HCT116 (cell line): ENCODE data around the gene NCAPD2. TPM values are rescaled to one million over a fixed set of nuclear protein-coding genes. Genes with fewer than 3 reads are reported as not detected.
A peak's percentile ranks its signal among the peaks of the same experiment; 100 is the strongest.

Experiments
- ATAC-seq: fragments of 200-7000 bp; cut with Tn5 transposase; 2 replicates; pipeline ENCODE4 v1.9.1; 2020; ENCODE audit warnings: mild to moderate bottlenecking, moderate library complexity
- BruUV-seq: library from RNA; stranded (reverse); fragments of 400-500 nt; replicated peaks from 2 replicates; lab custom pipeline; 2021; lab: Mats Ljungman, UMichigan
- CTCF ChIA-PET: fragments of 300-600 bp; sonication (Branson Sonifier 250); formaldehyde crosslinking; loops from one replicate; lab custom pipeline; 2021; ENCODE audit warnings: antibody characterized with exemption; lab: Charles Lee
- POLR2A ChIA-PET: fragments of 300-600, 350-600 bp; sonication (Branson Sonifier 250); formaldehyde crosslinking; loops from one replicate; lab custom pipeline; 2021; ENCODE audit warnings: antibody characterized with exemption; lab: Charles Lee
- RAD21 ChIA-PET, 2 experiments: fragments of 300-600 bp; sonication (Branson Sonifier 250); formaldehyde crosslinking; loops; one replicate each; lab custom pipeline; 2023; ENCODE audit warnings: low total read pairs in 2 of 2; ENCODE audit not compliant: uncharacterized antibody in 2 of 2, unreplicated experiment in 2 of 2, low non-redundant PET in 1 of 2; lab: Charles Lee
- DNase-seq: peaks from one replicate; pipeline ENCODE4 v3.0.0-alpha.2; 2010; ENCODE audit warnings: low read depth, low spot score
- H2AFZ ChIP-seq: fragments of 200-600 bp; shearing (Covaris generic), sonication (generic); 2 replicates; pipeline ENCODE4 v1.6.1; 2017; ENCODE audit warnings: low read depth, mixed run types, mixed read lengths, antibody characterized with exemption, low read length; ENCODE audit not compliant: poor library complexity, severe bottlenecking
- H3K27ac ChIP-seq: 2 replicates; pipeline ENCODE4 v1.5.1; 2012; ENCODE audit warnings: low read depth, low read length
- H3K27me3 ChIP-seq: fragments of 200-600 bp; sonication (generic); 2 replicates; pipeline ENCODE4 v1.6.1; 2016; ENCODE audit warnings: mixed run types, low read length, mixed read lengths; ENCODE audit not compliant: insufficient read depth
- H3K36me3 ChIP-seq, 2 experiments: fragments of 200-500 bp in 1 of 2; fragments of 200-600 bp in 1 of 2; sonication (Bioruptor generic) in 1 of 2; sonication (generic) in 1 of 2; 2 replicates each; pipeline versions ENCODE4 v1.5.1 to v1.6.1; 2014 to 2016; ENCODE audit warnings: low read length in 2 of 2, inconsistent platforms in 1 of 2, mixed read lengths in 1 of 2, mixed run types in 1 of 2; ENCODE audit not compliant: insufficient read depth in 2 of 2, control insufficient read depth in 1 of 2
- H3K4me1 ChIP-seq, 2 experiments: fragments of 200-600 bp in 1 of 2; sonication (generic) in 1 of 2; 2 replicates each; pipeline versions ENCODE4 v1.5.1 to v1.6.1; 2012 to 2017; ENCODE audit warnings: low read length in 2 of 2, inconsistent platforms in 1 of 2, mild to moderate bottlenecking in 1 of 2, mixed read lengths in 1 of 2, mixed run types in 1 of 2, moderate library complexity in 1 of 2; ENCODE audit not compliant: insufficient read depth in 2 of 2, control insufficient read depth in 1 of 2
- H3K4me2 ChIP-seq: fragments of 200-600 bp; sonication (generic); 2 replicates; pipeline ENCODE4 v1.6.1; 2017; ENCODE audit warnings: mixed run types, low read length, mixed read lengths
- H3K4me3 ChIP-seq, 2 experiments: fragments of 200-600 bp in 1 of 2; sonication (generic) in 1 of 2; replicated peaks in 1 of 2; 2 replicates each; pipeline ENCODE4 v1.5.1; 2011 to 2016; ENCODE audit warnings: low read length in 2 of 2, control low read depth in 1 of 2, low read depth in 1 of 2, mild to moderate bottlenecking in 1 of 2, mixed read lengths in 1 of 2, mixed run types in 1 of 2
- H3K79me2 ChIP-seq: fragments of 200-600 bp; sonication (generic); 2 replicates; pipeline ENCODE4 v1.6.1; 2017; ENCODE audit warnings: mild to moderate bottlenecking, mixed run types, low read length, moderate library complexity, mixed read lengths; ENCODE audit not compliant: insufficient read depth
- H3K9ac ChIP-seq: fragments of 200-600 bp; sonication (generic); 2 replicates; pipeline ENCODE4 v1.6.1; 2016; ENCODE audit warnings: low read length, mixed read lengths
- H3K9me2 ChIP-seq: fragments of 200-600 bp; sonication (generic), shearing (Covaris generic); 2 replicates; pipeline ENCODE4 v1.6.1; 2017; ENCODE audit warnings: mixed run types, mild to moderate bottlenecking, moderate library complexity; ENCODE audit not compliant: insufficient read depth
- H3K9me3 ChIP-seq, 2 experiments: fragments of 200-500 bp in 1 of 2; fragments of 200-600 bp in 1 of 2; sonication (Bioruptor generic) in 1 of 2; sonication (generic) in 1 of 2; 2 replicates each; pipeline ENCODE4 v1.6.1; 2014 to 2017; ENCODE audit warnings: low read length in 2 of 2, mixed read lengths in 2 of 2, inconsistent platforms in 1 of 2, low read depth in 1 of 2, mild to moderate bottlenecking in 1 of 2, mixed run types in 1 of 2, moderate library complexity in 1 of 2; ENCODE audit not compliant: control insufficient read depth in 1 of 2, insufficient read depth in 1 of 2
- H4K20me1 ChIP-seq: fragments of 200-600 bp; sonication (generic), shearing (Covaris generic); 2 replicates; pipeline ENCODE4 v1.6.1; 2017; ENCODE audit warnings: mixed run types, mild to moderate bottlenecking, moderate library complexity; ENCODE audit not compliant: insufficient read depth
- CBX3 ChIP-seq: IDR thresholded peaks from 2 replicates; pipeline ENCODE4 v1.6.1; 2012; ENCODE audit warnings: low read depth
- EGR1 ChIP-seq: IDR thresholded peaks from 2 replicates; pipeline ENCODE4 v1.6.1; 2012; ENCODE audit warnings: low read depth
- ELF1 ChIP-seq: IDR thresholded peaks from 2 replicates; pipeline ENCODE4 v1.6.1; 2012; ENCODE audit warnings: low read depth, borderline replicate concordance
- FOSL1 ChIP-seq: IDR thresholded peaks from 2 replicates; pipeline ENCODE4 v1.6.1; 2012; ENCODE audit warnings: low read depth
- POLR2AphosphoS5 ChIP-seq: IDR thresholded peaks from 2 replicates; pipeline ENCODE4 v1.6.1; 2011; ENCODE audit warnings: mild to moderate bottlenecking, low read depth, low read length, moderate library complexity
- RAD21 ChIP-seq: IDR thresholded peaks from 2 replicates; pipeline ENCODE4 v1.6.1; 2012; ENCODE audit warnings: low read depth, mild to moderate bottlenecking
- SP1 ChIP-seq: IDR thresholded peaks from 2 replicates; pipeline ENCODE4 v1.6.1; 2012; ENCODE audit warnings: low read depth
- SRF ChIP-seq: IDR thresholded peaks from 2 replicates; pipeline ENCODE4 v1.6.1; 2012; ENCODE audit warnings: low read depth
- YY1 ChIP-seq: IDR thresholded peaks from 2 replicates; pipeline ENCODE4 v1.6.1; 2011; ENCODE audit warnings: low read length, low read depth, moderate library complexity, mild to moderate bottlenecking; ENCODE audit not compliant: insufficient replicate concordance; ENCODE audit errors: extremely low read depth
- intact Hi-C: fragments of 100-400 bp; cut with micrococcal nuclease; formaldehyde crosslinking; loops from 2 replicates; pipeline ENCODE4 v1.10.0; 2022
- total RNA-seq: library from RNA; stranded (reverse); gene quantifications from one replicate; pipeline ENCODE4 v1.2.1, GENCODE V29; 2021; ENCODE audit not compliant: unreplicated experiment
- TF ChIP-seq, protein P1 (sequence below), 3 experiments: fragments of 200-600 bp in 1 of 3; sonication (generic) in 1 of 3; IDR thresholded peaks in 2 of 3; conservative IDR thresholded peaks in 1 of 3; 2 replicates each; pipeline ENCODE4 v1.5.1; 2012 to 2017; ENCODE audit warnings: low read depth in 2 of 3, low read length in 2 of 3, antibody characterized with exemption in 1 of 3, borderline replicate concordance in 1 of 3, control low read depth in 1 of 3, mild to moderate bottlenecking in 1 of 3, mixed read lengths in 1 of 3, mixed run types in 1 of 3, moderate library complexity in 1 of 3; ENCODE audit not compliant: insufficient read depth in 1 of 3
- TF ChIP-seq, protein P2 (sequence below): IDR thresholded peaks from 2 replicates; pipeline ENCODE4 v1.6.1; 2011; ENCODE audit warnings: mild to moderate bottlenecking, low read length, moderate library complexity; ENCODE audit not compliant: insufficient replicate concordance; ENCODE audit errors: extremely low read depth

NCAPD2 gene
- total RNA-seq, 1 experiment from 2014 or later: 177 TPM

GRCh38 chr12:6569786-6570185 lies 75.9 kb downstream of the NCAPD2 start:
- ChIA-PET CTCF (interaction anchor here (1.2 to 1.3 kb wide), 2 partner anchors 14 to 120 kb away, joined by 3 to 4 read pairs; partner anchors contain the start of gene ZNF384), RAD21 (no interaction called here), POLR2A (no interaction called here)
- Histone ChIP-seq H4K20me1 (no peaks in the 10 kb centered on the region; the same call in 1 of the 2 replicates), H2AFZ (no peak overlapping the region), H3K9me3 (no peaks in the 10 kb centered on the region), H3K4me1 (peaks cover 6 to 15% of the 10 kb centered on the region in 2 experiments; a peak in 3 of 4 replicates), H3K36me3 (peaks cover 45 to 66% of the 10 kb centered on the region in 2 experiments), H3K9ac (0 out of 2 replicates have a peak overlapping the region, but pooled peaks have one; percentile 95), H3K4me3 (no peak overlapping the region), H3K79me2 (peaks cover 48% of the 10 kb centered on the region), H3K27ac (peak overlapping the region; percentile 81; the same call in 1 of the 2 replicates), H3K4me2 (peak overlapping the region; percentile 78; the same call in 1 of the 2 replicates), H3K9me2 (no peaks in the 10 kb centered on the region), H3K27me3 (no peaks in the 10 kb centered on the region)
- TF ChIP-seq EGR1: no peak
- intact Hi-C loops: loop anchor here (2.0 to 5.0 kb wide), 2 partner anchors 38 to 127 kb away; partner anchors contain the start of gene CHD4
- ATAC-seq (no peak), DNase-seq (no peak)
- no TSS peak for BruUV-seq

DNA sequence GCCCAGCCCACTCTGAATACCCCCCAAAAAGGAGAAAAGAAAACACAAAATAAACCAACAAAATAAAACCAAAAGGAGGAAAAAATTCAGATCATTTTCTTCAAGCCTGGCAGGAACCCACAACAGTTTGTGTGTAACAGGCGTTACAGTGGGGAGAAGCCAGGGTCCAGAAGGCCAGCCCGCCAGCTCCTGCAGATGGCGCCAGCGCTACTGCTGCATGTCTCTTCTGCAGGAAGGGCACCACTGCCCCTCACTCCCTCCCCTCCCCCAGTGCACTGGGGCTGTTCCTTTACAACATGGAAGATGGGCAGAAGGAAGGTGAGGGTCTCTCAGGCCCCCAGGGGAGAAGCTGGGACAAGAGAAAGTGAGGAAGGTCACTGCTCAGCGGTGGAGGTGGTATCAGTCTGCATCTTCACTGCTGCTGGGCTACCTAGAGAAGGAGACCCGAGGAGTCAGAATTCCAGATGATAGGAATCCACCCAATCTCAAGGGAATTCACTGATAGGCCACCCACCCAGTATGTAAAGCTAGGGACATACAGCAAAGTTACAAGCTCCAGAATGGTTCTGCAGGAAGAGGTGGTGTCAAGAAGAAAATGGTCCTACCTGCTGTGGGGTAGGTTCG lies 76.5 kb downstream of the NCAPD2 start:
- no peak overlapping the region for H2AFZ ChIP-seq
- no peaks in the 10 kb centered on the region for H3K9me3 ChIP-seq
- no peaks in the 10 kb centered on the region; the same call in 1 of the 2 replicates for H4K20me1 ChIP-seq
- H3K4me1 ChIP-seq: peaks cover 6 to 15% of the 10 kb centered on the region in 2 experiments; a peak in 3 of 4 replicates
- H3K27ac ChIP-seq: 0 out of 2 replicates have a peak overlapping the region, but pooled peaks have one; percentile 81
- no peak overlapping the region for H3K9ac ChIP-seq
- ChIA-PET POLR2A (no interaction called here), CTCF (interaction anchor here (0.9 to 1.3 kb wide), 3 partner anchors 14 to 119 kb away, joined by 3 to 4 read pairs (median 3); partner anchors contain the start of gene ZNF384), RAD21 (no interaction called here)
- no peaks in the 10 kb centered on the region for H3K9me2 ChIP-seq
- no peaks in the 10 kb centered on the region for H3K27me3 ChIP-seq
- H3K4me3 ChIP-seq: no peak overlapping the region
- ATAC-seq (peak; percentile 49), DNase-seq (peak; percentile 37)
- no TSS peak for BruUV-seq
- H3K4me2 ChIP-seq: no peak overlapping the region
- intact Hi-C loops: loop anchor here (2.0 kb wide), 1 partner anchor 126 kb away; no protein-coding TSS in a partner anchor
- peaks cover 47 to 66% of the 10 kb centered on the region in 2 experiments; a peak in 3 of 4 replicates for H3K36me3 ChIP-seq
- H3K79me2 ChIP-seq: peaks cover 47% of the 10 kb centered on the region
- TF ChIP-seq YY1 (no peak), SP1 (no peak), RAD21 (peak; percentile 71), FOSL1 (no peak), ELF1 (no peak), SRF (no peak), CBX3 (no peak), POLR2AphosphoS5 (no peak)
- TF ChIP-seq, protein P1, sequence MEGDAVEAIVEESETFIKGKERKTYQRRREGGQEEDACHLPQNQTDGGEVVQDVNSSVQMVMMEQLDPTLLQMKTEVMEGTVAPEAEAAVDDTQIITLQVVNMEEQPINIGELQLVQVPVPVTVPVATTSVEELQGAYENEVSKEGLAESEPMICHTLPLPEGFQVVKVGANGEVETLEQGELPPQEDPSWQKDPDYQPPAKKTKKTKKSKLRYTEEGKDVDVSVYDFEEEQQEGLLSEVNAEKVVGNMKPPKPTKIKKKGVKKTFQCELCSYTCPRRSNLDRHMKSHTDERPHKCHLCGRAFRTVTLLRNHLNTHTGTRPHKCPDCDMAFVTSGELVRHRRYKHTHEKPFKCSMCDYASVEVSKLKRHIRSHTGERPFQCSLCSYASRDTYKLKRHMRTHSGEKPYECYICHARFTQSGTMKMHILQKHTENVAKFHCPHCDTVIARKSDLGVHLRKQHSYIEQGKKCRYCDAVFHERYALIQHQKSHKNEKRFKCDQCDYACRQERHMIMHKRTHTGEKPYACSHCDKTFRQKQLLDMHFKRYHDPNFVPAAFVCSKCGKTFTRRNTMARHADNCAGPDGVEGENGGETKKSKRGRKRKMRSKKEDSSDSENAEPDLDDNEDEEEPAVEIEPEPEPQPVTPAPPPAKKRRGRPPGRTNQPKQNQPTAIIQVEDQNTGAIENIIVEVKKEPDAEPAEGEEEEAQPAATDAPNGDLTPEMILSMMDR (IDR thresholded peaks at IDR 0.05 in 2 of 3, conservative IDR thresholded peaks at IDR 0.05 in 1 of 3; ENCODE audit: borderline replicate concordance in 1 of 3, insufficient read depth in 1 of 3, low read depth in 2 of 3, low read length in 2 of 3): peak; percentile 36 to 86 (median 82); a peak in 5 of 6 replicates
- TF ChIP-seq, protein P2, sequence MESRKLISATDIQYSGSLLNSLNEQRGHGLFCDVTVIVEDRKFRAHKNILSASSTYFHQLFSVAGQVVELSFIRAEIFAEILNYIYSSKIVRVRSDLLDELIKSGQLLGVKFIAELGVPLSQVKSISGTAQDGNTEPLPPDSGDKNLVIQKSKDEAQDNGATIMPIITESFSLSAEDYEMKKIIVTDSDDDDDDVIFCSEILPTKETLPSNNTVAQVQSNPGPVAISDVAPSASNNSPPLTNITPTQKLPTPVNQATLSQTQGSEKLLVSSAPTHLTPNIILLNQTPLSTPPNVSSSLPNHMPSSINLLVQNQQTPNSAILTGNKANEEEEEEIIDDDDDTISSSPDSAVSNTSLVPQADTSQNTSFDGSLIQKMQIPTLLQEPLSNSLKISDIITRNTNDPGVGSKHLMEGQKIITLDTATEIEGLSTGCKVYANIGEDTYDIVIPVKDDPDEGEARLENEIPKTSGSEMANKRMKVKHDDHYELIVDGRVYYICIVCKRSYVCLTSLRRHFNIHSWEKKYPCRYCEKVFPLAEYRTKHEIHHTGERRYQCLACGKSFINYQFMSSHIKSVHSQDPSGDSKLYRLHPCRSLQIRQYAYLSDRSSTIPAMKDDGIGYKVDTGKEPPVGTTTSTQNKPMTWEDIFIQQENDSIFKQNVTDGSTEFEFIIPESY: no peak
